ENCODE measurements around the gene HCRT.
"Not testable (repeated sequence)": the region's sequence is repeated elsewhere in the genome, so short reads cannot be mapped to it uniquely, and the experiment has no call there.

HCRT gene

DNA sequence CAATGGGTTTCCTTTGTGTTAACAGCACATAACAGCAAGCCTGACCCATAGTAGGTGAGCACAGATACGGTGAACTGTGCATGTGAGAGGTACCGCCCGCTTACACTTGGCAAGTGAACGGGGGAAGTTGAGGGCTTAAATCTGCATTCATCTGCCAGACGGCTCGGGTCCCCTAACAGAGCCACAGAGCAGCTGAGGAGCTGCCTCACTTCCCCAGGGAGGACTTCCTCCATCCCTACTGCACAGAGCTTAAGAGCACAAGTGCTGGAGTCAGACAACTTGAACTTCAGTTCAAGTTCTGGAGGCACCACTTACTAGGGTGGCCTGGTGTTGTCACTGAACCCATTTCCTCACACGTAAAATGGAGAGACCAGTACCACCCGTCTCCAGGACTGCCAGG is 43.9 kb downstream of the HCRT start:
- no peak for FAIRE-seq

DNA sequence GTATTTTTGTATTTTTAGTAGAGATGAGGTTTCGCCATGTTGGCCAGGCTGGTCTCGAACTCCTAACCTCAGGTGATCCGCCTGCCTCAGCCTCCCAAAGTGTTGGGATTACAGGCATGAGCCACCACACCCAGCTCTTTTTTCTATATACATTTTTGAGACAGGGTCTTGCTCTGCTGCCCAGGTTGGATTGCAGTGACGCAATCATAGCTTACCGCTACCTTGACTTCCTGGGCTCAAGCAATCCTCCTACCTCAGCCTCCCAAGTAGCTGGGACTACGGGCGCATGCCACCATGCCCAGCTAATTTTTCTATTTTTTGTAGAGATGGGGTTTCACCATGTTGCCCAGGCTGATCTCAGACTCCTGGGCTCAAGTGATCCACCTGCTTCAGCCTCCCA is 44.6 kb downstream of the HCRT start:
- DNase-seq (ENCODE audit: low spot score); FAIRE-seq: not testable (repeated sequence)

More for the DNA sequence above, 43.9 kb downstream of the HCRT start:
- no peak for DNase-seq (ENCODE audit: low spot score)

DNA sequence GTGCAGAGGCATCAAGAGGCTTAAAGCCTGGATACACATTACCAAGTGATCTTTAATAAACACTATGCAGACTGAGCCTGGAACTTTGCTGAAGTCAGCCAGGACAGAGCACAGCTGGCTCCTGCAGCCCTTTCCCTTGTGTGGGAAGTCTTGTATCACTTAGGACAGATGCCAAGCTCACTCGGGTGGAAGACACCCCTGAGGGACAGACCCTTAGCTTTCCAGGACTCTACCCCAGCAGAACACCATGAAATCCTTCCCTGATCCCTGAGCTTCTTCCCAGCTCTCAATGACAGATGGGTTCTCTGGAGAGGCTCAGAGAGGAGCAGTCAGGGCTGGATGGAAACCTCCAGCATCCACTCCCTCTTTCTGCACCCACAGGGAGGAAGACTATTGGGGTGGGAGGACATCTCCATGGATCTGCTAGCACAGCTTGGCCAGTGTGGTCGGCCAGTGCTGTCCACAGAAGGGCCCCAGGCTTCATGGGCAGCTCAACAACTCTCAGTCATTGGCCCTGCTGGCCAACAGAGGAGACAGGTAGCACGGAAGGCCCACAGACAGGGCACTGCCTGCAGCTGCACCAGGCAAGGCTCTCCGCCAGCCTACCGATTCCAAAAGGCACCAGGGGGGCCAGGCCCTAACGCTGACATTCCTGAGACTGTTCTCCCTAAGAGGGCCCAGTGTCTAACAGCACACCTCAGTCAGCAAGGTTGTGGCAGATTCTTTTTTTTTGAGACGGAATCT is 46.3 kb downstream of the HCRT start:
- no peak for FAIRE-seq

DNA sequence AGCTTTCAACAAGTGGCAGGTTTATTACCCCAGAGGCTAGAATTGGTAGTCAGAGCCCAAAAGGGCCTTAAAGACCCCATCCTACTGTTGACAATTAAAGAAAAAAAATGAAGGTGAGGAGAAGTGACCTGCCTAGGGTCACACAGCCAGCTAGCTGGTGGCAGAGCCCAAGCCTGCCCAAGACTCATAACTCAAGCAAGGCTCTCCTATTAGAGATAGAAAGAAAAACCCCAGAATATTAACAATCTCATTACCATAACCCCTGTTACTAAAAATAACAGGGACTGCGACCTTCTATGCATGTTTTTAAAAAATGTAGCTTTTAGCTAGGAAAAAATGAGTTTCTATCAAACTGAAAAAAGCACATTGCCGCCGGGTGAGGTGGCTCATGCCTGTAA is 48.6 kb downstream of the HCRT start:
- FAIRE-seq, result no peak
- no peak for DNase-seq (ENCODE audit: low spot score)

More for the DNA sequence above, 46.3 kb downstream of the HCRT start:
- DNase-seq (ENCODE audit: low spot score), result no peak

DNA sequence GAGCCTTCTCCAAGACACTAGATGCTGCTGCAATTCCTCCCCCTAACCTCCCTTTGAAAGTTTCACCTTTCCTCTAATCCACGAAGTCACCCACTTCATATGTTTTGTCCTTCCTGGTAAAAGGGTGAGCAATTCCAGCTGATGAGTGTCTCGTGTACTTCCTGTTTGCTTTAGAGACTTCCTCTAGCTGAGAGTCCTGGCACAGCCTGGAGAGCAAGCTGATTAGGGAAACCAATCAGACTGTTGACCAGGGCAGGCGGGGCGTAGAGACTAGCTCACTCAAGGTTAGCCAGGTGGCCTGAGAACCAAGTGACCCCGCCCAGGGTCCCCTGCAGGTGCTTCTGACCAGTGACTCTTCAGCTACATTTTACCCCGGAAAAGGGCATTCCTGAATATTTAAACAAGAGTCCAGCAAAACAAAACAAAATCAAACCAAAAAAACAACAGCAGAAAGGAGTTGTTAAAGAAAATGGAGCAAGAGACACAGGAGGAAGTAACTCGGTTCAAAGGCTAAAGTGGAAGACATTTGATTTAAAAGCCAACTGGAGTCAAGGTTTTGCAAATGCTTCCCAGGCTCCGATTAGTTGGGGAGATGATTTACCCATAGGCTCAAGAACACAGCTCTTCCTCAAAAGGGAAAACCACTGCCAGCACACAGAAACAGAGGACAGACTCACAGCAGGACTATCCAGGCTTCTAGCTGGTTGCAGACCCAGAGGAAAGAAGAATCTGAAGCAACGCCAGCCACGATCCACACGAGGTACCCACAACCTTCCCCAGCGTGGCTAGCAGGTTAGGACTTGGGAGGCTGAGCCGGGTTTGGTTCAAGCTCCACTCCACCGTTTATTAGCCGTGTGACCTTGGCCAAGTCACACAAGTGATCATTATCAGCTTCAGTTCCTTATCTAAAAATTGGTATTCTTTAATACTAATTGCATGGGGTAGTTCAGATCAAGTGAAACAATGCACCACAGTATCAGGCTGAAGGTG is 49.3 kb downstream of the HCRT start:
- DNase-seq (ENCODE audit: low spot score), result peak; percentile 47

DNA sequence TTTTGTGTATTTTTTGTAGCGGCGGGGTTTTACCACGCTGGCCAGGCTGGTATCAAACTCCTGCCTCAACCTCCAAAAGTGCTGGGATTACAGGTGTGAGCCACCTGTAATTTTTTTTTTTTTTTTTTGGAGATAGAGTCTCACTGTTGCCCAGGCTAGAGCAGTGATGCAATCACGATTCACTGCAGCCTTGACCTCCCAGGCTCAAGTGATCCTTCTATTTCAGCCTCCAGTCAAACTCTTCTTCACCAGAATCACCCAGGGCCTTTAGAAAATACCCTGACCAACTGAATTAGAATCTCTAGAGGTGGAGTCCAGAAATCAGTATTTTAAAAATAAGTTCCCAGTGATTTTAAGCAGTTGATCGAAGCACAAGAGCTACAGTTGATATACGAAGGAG is 50.1 kb downstream of the HCRT start:
- no peak for FAIRE-seq

More for the DNA sequence above, 49.3 kb downstream of the HCRT start:
- FAIRE-seq, result peak; percentile 48

More for the DNA sequence above, 50.1 kb downstream of the HCRT start:
- DNase-seq (ENCODE audit: low spot score), result no peak
